Measurements from ENCODE around the gene NETO2. TPM values are rescaled to one million over a fixed set of nuclear protein-coding genes. Genes with fewer than 3 reads are reported as not detected.

Gene NETO2
- total and polyA plus RNA-seq, 9 of the 15 experiments (the other 6 are each of a cell fraction or from before 2014, with no cell fraction given): 4.1 to 37.0 (median 22.2) TPM

GRCh38 chr16:47161464-47161863 lies 17.7 kb upstream of the NETO2 start (continued):
- no peak for TF ChIP-seq JUN (IDR thresholded peaks at IDR 0.05; ENCODE audit: borderline replicate concordance, low read depth, low read length)
- no peak for TF ChIP-seq JUN (CRISPR knock-in tag; IDR thresholded peaks at IDR 0.05; ENCODE audit: borderline replicate concordance)

- Histone ChIP-seq H3K36me3 (ENCODE audit: control insufficient read depth, insufficient read depth, low read length) (peaks cover 35% of the 10 kb centered on the region), H2AFZ (ENCODE audit: low read depth, low read length) (no peak overlapping the region), H4K20me1 (replicated peaks; ENCODE audit: control insufficient read depth, insufficient read depth, low read length) (no peaks in the 10 kb centered on the region), H3K79me2 (ENCODE audit: control insufficient read depth, insufficient read depth, low read length) (no peaks in the 10 kb centered on the region), H3K4me2 (ENCODE audit: insufficient read depth, low read length) (no peak overlapping the region), H3K27me3 (ENCODE audit: control insufficient read depth in 2 of 2, insufficient read depth in 2 of 2, low read length in 2 of 2) (no peaks in the 10 kb centered on the region), H3K9ac (ENCODE audit: insufficient read depth in 1 of 2, low read depth in 2 of 2, low read length in 2 of 2) (no peak overlapping the region), H3K9me1 (ENCODE audit: control insufficient read depth, insufficient read depth, low read length) (no peaks in the 10 kb centered on the region), H3K9me3 (replicated peaks; ENCODE audit: control insufficient read depth, insufficient read depth, low read depth, low read length) (no peaks in the 10 kb centered on the region), H3K4me3 (no peak overlapping the region), H3K27ac (ENCODE audit: extremely low read depth, low read depth, low read length) (no peak overlapping the region), H3K4me1 (replicated peaks in 1 of 2; ENCODE audit: control insufficient read depth in 2 of 2, insufficient read depth in 2 of 2, low read length in 2 of 2) (no peaks in the 10 kb centered on the region)
- 93% methylated on average over 3 of the region's 3 CpGs for WGBS (ENCODE audit: insufficient coverage, low coverage, missing lambda C conversion rate)
- no TSS peak for BruUV-seq (replicated peaks)
- POLR2A ChIA-PET: no interaction called here
- FAIRE-seq: no peak
- DNase-seq (ENCODE audit: extremely low read depth in 1 of 4, low spot score in 3 of 4): no peak
- intact Hi-C loops (cut with micrococcal nuclease): no loop called here
- in situ Hi-C loops (cut with MboI): no loop called here
- CTCF ChIA-PET (ENCODE audit: low intra/inter-chr PET ratio): no interaction called here
- ATAC-seq: no peak
- no peak for TF ChIP-seq POU5F1 (IDR thresholded peaks at IDR 0.05; ENCODE audit: borderline replicate concordance, low read depth, low read length, partially characterized antibody)
- no peak for TF ChIP-seq OTX1 (CRISPR knock-in tag; IDR thresholded peaks at IDR 0.05)
- TF ChIP-seq ZFP30 (CRISPR knock-in tag; IDR thresholded peaks at IDR 0.05; ENCODE audit: borderline replicate concordance): no peak
- TF ChIP-seq NCOA6 (IDR thresholded peaks at IDR 0.05): no peak
- TF ChIP-seq, protein P1, sequence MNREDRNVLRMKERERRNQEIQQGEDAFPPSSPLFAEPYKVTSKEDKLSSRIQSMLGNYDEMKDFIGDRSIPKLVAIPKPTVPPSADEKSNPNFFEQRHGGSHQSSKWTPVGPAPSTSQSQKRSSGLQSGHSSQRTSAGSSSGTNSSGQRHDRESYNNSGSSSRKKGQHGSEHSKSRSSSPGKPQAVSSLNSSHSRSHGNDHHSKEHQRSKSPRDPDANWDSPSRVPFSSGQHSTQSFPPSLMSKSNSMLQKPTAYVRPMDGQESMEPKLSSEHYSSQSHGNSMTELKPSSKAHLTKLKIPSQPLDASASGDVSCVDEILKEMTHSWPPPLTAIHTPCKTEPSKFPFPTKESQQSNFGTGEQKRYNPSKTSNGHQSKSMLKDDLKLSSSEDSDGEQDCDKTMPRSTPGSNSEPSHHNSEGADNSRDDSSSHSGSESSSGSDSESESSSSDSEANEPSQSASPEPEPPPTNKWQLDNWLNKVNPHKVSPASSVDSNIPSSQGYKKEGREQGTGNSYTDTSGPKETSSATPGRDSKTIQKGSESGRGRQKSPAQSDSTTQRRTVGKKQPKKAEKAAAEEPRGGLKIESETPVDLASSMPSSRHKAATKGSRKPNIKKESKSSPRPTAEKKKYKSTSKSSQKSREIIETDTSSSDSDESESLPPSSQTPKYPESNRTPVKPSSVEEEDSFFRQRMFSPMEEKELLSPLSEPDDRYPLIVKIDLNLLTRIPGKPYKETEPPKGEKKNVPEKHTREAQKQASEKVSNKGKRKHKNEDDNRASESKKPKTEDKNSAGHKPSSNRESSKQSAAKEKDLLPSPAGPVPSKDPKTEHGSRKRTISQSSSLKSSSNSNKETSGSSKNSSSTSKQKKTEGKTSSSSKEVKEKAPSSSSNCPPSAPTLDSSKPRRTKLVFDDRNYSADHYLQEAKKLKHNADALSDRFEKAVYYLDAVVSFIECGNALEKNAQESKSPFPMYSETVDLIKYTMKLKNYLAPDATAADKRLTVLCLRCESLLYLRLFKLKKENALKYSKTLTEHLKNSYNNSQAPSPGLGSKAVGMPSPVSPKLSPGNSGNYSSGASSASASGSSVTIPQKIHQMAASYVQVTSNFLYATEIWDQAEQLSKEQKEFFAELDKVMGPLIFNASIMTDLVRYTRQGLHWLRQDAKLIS (CRISPR knock-in tag; IDR thresholded peaks at IDR 0.05): no peak
- TF ChIP-seq SAFB (IDR thresholded peaks at IDR 0.05; ENCODE audit: borderline replicate concordance, low read depth, low read length): no peak
- no peak for TF ChIP-seq CLOCK (CRISPR knock-in tag; IDR thresholded peaks at IDR 0.05; ENCODE audit: borderline replicate concordance)
- TF ChIP-seq, protein P2, sequence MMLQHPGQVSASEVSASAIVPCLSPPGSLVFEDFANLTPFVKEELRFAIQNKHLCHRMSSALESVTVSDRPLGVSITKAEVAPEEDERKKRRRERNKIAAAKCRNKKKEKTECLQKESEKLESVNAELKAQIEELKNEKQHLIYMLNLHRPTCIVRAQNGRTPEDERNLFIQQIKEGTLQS (IDR thresholded peaks at IDR 0.05): no peak
- TF ChIP-seq, protein P2 (CRISPR knock-in tag; conservative IDR thresholded peaks at IDR 0.05): no peak
- no peak for TF ChIP-seq JUN (IDR thresholded peaks at IDR 0.05; ENCODE audit: borderline replicate concordance, low read depth, low read length)
- no peak for TF ChIP-seq JUN (CRISPR knock-in tag; IDR thresholded peaks at IDR 0.05; ENCODE audit: borderline replicate concordance)
- no peak for TF ChIP-seq ZNF449 (CRISPR knock-in tag; IDR thresholded peaks at IDR 0.05)
Observed at GRCh38 chr16:47160422-47160821, 16.7 kb upstream of the NETO2 start.
